Smooth muscle cell (in vitro differentiated cells): ENCODE measurements around the gene HINT3. TPM values are rescaled to one million over a fixed set of nuclear protein-coding genes. Genes with fewer than 3 reads are reported as not detected.

ENCODE experiments used
- DNase-seq: peaks from one replicate; lab custom pipeline; 2025; ENCODE audit not compliant: unreplicated experiment; lab: John Stamatoyannopoulos, UW
- H2AFZ ChIP-seq: fragments of 200-600 bp; sonication (generic); 2 replicates; pipeline ENCODE4 v1.6.0; 2016; ENCODE audit warnings: antibody characterized with exemption, low read depth, mild to moderate bottlenecking
- H3F3A ChIP-seq: fragments of 200-600 bp; sonication (generic); 2 replicates; pipeline ENCODE4 v1.6.0; 2017; ENCODE audit warnings: antibody characterized with exemption, low read depth
- H3K27ac ChIP-seq: fragments of 200-600 bp; sonication (generic); 2 replicates; pipeline ENCODE4 v1.5.1; 2016; ENCODE audit warnings: low read depth, mild to moderate bottlenecking
- H3K27me3 ChIP-seq: fragments of 200-600 bp; sonication (generic); 2 replicates; pipeline ENCODE4 v1.6.1; 2016; ENCODE audit warnings: low read depth, mild to moderate bottlenecking
- H3K36me3 ChIP-seq: fragments of 200-600 bp; sonication (generic); 2 replicates; pipeline ENCODE4 v1.5.1; 2016; ENCODE audit warnings: low read depth
- H3K4me1 ChIP-seq: fragments of 200-600 bp; sonication (generic); 2 replicates; pipeline ENCODE4 v1.5.1; 2016; ENCODE audit warnings: low read depth
- H3K4me2 ChIP-seq: fragments of 200-600 bp; sonication (generic); 2 replicates; pipeline ENCODE4 v1.6.0; 2016; ENCODE audit warnings: mild to moderate bottlenecking
- H3K4me3 ChIP-seq: fragments of 200-600 bp; sonication (generic); 2 replicates; pipeline ENCODE4 v1.5.1; 2016; ENCODE audit warnings: mild to moderate bottlenecking
- H3K79me2 ChIP-seq: fragments of 200-600 bp; sonication (generic); 2 replicates; pipeline ENCODE4 v1.6.0; 2016; ENCODE audit warnings: low read depth, mild to moderate bottlenecking
- H3K9ac ChIP-seq: fragments of 200-600 bp; sonication (generic); 2 replicates; pipeline ENCODE4 v1.6.0; 2016; ENCODE audit warnings: low read depth
- H3K9me3 ChIP-seq: fragments of 200-600 bp; sonication (generic); replicated peaks from 2 replicates; pipeline ENCODE4 v1.5.1; 2016; ENCODE audit warnings: low read depth
- H4K20me1 ChIP-seq: fragments of 200-600 bp; sonication (generic); 2 replicates; pipeline ENCODE4 v1.6.0; 2016; ENCODE audit warnings: low read depth
- polyA plus RNA-seq: library from polyadenylated mRNA; unstranded; fragments of >200 nt; fragmentation: Nextera tagmentation; extraction: Ambion mirVana; gene quantifications from 2 replicates; pipeline ENCODE4 v1.2.1, GENCODE V29; 2016
- small RNA-seq: library from RNA; depleted of rRNA; stranded (forward); fragments of <200 nt; gene quantifications from one replicate; pipeline ENCODE3, GENCODE V24; 2014
- total RNA-seq: library from RNA; depleted of rRNA; stranded (reverse); fragments of >200 nt; gene quantifications from 2 replicates; pipeline ENCODE4 v1.2.3, GENCODE V29; 2014
- TF ChIP-seq, protein P1 (sequence below): fragments of 200-600 bp; sonication (generic); IDR thresholded peaks from 2 replicates; pipeline ENCODE4 v1.5.1; 2017; ENCODE audit warnings: borderline replicate concordance, mild to moderate bottlenecking, antibody characterized with exemption; ENCODE audit not compliant: insufficient read depth, poor library complexity, severe bottlenecking

HINT3 gene
- total and polyA plus RNA-seq, 2 experiments from 2014 or later: 6.8 to 13.1 TPM

DNA sequence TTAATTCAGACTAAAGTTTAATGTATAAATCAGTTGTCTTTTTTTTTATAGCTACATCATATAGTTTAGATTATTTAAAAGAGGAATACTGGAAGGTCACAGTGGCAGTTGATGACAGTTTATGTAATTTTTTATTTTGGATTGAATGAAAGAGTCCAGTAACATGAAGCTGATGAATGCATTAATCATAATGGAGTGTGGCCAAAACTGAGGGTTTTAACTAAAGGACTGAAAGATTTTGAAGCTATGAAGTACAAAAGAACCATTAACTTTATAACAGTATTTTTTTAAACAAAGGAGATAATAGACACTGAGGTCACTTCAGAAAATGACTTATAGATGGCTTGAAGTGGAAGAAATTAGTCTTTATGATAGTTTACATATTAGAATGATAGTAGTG lies 71.0 kb downstream of the HINT3 start:
- Histone ChIP-seq H3K79me2 (no peaks in the 10 kb centered on the region), H3K36me3 (peaks cover 7% of the 10 kb centered on the region), H3K27ac (no peak overlapping the region), H3F3A (no peaks in the 10 kb centered on the region), H4K20me1 (no peaks in the 10 kb centered on the region), H3K4me3 (no peak overlapping the region), H2AFZ (no peak overlapping the region), H3K9ac (no peak overlapping the region), H3K27me3 (no peaks in the 10 kb centered on the region), H3K9me3 (no peaks in the 10 kb centered on the region), H3K4me1 (no peaks in the 10 kb centered on the region), H3K4me2 (no peak overlapping the region)
- TF ChIP-seq, protein P1, sequence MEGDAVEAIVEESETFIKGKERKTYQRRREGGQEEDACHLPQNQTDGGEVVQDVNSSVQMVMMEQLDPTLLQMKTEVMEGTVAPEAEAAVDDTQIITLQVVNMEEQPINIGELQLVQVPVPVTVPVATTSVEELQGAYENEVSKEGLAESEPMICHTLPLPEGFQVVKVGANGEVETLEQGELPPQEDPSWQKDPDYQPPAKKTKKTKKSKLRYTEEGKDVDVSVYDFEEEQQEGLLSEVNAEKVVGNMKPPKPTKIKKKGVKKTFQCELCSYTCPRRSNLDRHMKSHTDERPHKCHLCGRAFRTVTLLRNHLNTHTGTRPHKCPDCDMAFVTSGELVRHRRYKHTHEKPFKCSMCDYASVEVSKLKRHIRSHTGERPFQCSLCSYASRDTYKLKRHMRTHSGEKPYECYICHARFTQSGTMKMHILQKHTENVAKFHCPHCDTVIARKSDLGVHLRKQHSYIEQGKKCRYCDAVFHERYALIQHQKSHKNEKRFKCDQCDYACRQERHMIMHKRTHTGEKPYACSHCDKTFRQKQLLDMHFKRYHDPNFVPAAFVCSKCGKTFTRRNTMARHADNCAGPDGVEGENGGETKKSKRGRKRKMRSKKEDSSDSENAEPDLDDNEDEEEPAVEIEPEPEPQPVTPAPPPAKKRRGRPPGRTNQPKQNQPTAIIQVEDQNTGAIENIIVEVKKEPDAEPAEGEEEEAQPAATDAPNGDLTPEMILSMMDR: no peak
- DNase-seq: no peak

Small RNA genes lying within 50 kb of the gene (small RNA-seq; reads per million reads assigned to genes)
- not detected for gene RNA5SP216

Other genes with a start within 250 kb of the HINT3 start
- 17.2 and 21.2 TPM in 2 replicates for gene HEY2, start 207.1 kb upstream of the HINT3 start, total RNA-seq
- 23.6 and 35.2 TPM in 2 replicates for gene HEY2, start 207.1 kb upstream of the HINT3 start, polyA plus RNA-seq
- 44.0 and 57.8 TPM in 2 replicates for gene NCOA7, start 165.8 kb upstream of the HINT3 start, total RNA-seq
- gene NCOA7, start 165.8 kb upstream of the HINT3 start, polyA plus RNA-seq: 35.7 and 38.1 TPM in 2 replicates
- 21.6 and 26.2 TPM in 2 replicates for gene TRMT11, start 29.8 kb downstream of the HINT3 start, total RNA-seq
- gene TRMT11, start 29.8 kb downstream of the HINT3 start, polyA plus RNA-seq: 12.8 and 17.4 TPM in 2 replicates